ENCODE measurements around the gene TMEM44.
A peak's percentile ranks its signal among the peaks of the same experiment; 100 is the strongest.

DNA sequence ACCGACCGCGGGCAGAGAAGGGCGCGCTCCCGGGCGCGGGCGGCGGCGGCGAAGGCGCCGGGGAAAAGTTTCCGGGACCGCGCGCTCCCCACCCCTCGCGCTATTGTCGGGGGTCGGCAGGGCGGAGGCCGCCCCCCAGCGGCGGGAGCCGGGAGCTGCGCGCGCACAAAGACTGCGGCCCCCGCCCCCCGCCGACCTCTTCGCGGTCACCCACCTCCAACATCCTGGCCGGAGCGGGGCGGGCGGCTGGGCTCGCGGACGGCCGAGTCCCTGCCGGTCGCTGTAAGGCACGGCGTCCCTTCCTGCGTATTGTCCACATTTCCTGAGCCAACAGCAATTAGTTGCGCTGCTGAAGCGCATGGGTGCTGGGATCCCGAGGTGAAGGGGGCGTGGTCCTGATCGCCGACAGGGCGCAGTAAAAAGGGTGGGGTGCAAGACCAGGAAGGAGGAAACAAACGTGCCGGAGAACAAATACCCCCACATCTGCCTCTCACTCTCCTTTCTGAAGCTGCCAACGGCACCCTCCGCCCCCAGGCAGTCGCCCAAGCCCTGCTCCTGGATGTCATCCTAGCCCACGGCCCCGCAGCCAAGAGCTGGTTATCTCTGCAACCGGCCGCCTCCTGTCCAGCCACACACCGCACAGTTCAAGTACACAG lies at the start of gene TMEM44:
- no peak for TF ChIP-seq ZNF560 (tag by site-specific recombination; IDR thresholded peaks at IDR 0.05; ENCODE audit: borderline replicate concordance)
- 0 out of 2 replicates have a peak, but pooled peaks have one; percentile 45 for TF ChIP-seq ZNF2 (tag by site-specific recombination; IDR thresholded peaks at IDR 0.05)
- TF ChIP-seq, protein P1, sequence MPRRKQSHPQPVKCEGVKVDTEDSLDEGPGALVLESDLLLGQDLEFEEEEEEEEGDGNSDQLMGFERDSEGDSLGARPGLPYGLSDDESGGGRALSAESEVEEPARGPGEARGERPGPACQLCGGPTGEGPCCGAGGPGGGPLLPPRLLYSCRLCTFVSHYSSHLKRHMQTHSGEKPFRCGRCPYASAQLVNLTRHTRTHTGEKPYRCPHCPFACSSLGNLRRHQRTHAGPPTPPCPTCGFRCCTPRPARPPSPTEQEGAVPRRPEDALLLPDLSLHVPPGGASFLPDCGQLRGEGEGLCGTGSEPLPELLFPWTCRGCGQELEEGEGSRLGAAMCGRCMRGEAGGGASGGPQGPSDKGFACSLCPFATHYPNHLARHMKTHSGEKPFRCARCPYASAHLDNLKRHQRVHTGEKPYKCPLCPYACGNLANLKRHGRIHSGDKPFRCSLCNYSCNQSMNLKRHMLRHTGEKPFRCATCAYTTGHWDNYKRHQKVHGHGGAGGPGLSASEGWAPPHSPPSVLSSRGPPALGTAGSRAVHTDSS (tag by site-specific recombination; IDR thresholded peaks at IDR 0.05): no peak
- TF ChIP-seq ZNF623 (tag by site-specific recombination; IDR thresholded peaks at IDR 0.05): no peak
- TF ChIP-seq, protein P2, sequence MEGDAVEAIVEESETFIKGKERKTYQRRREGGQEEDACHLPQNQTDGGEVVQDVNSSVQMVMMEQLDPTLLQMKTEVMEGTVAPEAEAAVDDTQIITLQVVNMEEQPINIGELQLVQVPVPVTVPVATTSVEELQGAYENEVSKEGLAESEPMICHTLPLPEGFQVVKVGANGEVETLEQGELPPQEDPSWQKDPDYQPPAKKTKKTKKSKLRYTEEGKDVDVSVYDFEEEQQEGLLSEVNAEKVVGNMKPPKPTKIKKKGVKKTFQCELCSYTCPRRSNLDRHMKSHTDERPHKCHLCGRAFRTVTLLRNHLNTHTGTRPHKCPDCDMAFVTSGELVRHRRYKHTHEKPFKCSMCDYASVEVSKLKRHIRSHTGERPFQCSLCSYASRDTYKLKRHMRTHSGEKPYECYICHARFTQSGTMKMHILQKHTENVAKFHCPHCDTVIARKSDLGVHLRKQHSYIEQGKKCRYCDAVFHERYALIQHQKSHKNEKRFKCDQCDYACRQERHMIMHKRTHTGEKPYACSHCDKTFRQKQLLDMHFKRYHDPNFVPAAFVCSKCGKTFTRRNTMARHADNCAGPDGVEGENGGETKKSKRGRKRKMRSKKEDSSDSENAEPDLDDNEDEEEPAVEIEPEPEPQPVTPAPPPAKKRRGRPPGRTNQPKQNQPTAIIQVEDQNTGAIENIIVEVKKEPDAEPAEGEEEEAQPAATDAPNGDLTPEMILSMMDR (tag by site-specific recombination; IDR thresholded peaks at IDR 0.05): peak; percentile 15; the same call in 1 of the 2 replicates
- TF ChIP-seq, protein P3, sequence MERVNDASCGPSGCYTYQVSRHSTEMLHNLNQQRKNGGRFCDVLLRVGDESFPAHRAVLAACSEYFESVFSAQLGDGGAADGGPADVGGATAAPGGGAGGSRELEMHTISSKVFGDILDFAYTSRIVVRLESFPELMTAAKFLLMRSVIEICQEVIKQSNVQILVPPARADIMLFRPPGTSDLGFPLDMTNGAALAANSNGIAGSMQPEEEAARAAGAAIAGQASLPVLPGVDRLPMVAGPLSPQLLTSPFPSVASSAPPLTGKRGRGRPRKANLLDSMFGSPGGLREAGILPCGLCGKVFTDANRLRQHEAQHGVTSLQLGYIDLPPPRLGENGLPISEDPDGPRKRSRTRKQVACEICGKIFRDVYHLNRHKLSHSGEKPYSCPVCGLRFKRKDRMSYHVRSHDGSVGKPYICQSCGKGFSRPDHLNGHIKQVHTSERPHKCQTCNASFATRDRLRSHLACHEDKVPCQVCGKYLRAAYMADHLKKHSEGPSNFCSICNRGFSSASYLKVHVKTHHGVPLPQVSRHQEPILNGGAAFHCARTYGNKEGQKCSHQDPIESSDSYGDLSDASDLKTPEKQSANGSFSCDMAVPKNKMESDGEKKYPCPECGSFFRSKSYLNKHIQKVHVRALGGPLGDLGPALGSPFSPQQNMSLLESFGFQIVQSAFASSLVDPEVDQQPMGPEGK (tag by site-specific recombination; IDR thresholded peaks at IDR 0.05): peak; percentile 76
- TF ChIP-seq ZNF132 (tag by site-specific recombination; IDR thresholded peaks at IDR 0.05; ENCODE audit: borderline replicate concordance): no peak
- no peak for TF ChIP-seq ZNF664 (tag by site-specific recombination; IDR thresholded peaks at IDR 0.05)
- TF ChIP-seq ZNF549 (tag by site-specific recombination; IDR thresholded peaks at IDR 0.05): no peak
- peak; percentile 62 for TF ChIP-seq SP2 (tag by site-specific recombination; IDR thresholded peaks at IDR 0.05)
- TF ChIP-seq, protein P4, sequence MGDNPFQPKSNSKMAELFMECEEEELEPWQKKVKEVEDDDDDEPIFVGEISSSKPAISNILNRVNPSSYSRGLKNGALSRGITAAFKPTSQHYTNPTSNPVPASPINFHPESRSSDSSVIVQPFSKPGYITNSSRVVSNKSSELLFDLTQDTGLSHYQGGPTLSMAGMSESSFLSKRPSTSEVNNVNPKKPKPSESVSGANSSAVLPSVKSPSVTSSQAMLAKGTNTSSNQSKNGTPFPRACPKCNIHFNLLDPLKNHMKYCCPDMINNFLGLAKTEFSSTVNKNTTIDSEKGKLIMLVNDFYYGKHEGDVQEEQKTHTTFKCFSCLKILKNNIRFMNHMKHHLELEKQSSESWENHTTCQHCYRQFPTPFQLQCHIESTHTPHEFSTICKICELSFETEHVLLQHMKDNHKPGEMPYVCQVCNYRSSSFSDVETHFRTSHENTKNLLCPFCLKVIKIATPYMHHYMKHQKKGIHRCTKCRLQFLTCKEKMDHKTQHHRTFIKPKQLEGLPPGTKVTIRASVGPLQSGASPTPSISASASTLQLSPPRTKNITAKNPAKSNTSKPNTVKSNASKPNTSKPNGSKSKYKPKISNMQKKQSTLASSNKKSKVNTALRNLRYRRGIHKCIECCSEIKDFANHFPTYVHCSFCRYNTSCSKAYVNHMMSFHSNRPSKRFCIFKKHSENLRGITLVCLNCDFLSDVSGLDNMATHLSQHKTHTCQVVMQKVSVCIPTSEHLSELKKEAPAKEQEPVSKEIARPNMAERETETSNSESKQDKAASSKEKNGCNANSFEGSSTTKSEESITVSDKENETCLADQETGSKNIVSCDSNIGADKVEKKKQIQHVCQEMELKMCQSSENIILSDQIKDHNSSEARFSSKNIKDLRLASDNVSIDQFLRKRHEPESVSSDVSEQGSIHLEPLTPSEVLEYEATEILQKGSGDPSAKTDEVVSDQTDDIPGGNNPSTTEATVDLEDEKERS (tag by site-specific recombination; IDR thresholded peaks at IDR 0.05): no peak
- TF ChIP-seq ZNF274 (IDR thresholded peaks at IDR 0.05; ENCODE audit: low read length): no peak
- no peak for TF ChIP-seq ZNF274 (tag by site-specific recombination; IDR thresholded peaks at IDR 0.05; ENCODE audit: borderline replicate concordance)
- TF ChIP-seq, protein P5, sequence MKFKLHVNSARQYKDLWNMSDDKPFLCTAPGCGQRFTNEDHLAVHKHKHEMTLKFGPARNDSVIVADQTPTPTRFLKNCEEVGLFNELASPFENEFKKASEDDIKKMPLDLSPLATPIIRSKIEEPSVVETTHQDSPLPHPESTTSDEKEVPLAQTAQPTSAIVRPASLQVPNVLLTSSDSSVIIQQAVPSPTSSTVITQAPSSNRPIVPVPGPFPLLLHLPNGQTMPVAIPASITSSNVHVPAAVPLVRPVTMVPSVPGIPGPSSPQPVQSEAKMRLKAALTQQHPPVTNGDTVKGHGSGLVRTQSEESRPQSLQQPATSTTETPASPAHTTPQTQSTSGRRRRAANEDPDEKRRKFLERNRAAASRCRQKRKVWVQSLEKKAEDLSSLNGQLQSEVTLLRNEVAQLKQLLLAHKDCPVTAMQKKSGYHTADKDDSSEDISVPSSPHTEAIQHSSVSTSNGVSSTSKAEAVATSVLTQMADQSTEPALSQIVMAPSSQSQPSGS (tag by site-specific recombination; IDR thresholded peaks at IDR 0.05; ENCODE audit: low read depth): no peak

Data from HEK293 (cell line).